SH-SY5Y (cell line): ENCODE results near the gene SLC37A1.

Experiments used
- GATA2 ChIP-seq: IDR thresholded peaks from 2 replicates; pipeline ENCODE4 v1.6.1; 2011; ENCODE audit warnings: mild to moderate bottlenecking, low read depth, low read length
- GATA3 ChIP-seq: IDR thresholded peaks from 2 replicates; pipeline ENCODE4 v1.6.1; 2011; ENCODE audit warnings: low read depth, mild to moderate bottlenecking, low read length, moderate library complexity

GRCh38 chr21:42556476-42556875 lies 42.8 kb downstream of the SLC37A1 start:
- TF ChIP-seq GATA2 (no peak), GATA3 (no peak)
